Activated T-helper 2 cell treated with anti-CD3 and anti-CD28 coated beads, Interferon-gamma antibody, Interleukin-2, Interleukin-4, amounts not matched to agents 10 μg/mL and 5 μg/mL and 100 μg/mL, durations not matched to agents 14 hours and 24 hours and 36 hours (primary cell): Measurements from ENCODE around the gene MIF4GD. TPM values are rescaled to one million over a fixed set of nuclear protein-coding genes. Genes with fewer than 3 reads are reported as not detected.
A peak's percentile ranks its signal among the peaks of the same experiment; 100 is the strongest.
"Not testable (repeated sequence)": the region's sequence is repeated elsewhere in the genome, so short reads cannot be mapped to it uniquely, and the experiment has no call there.

Experiments
- DNase-seq: peaks from one replicate; pipeline ENCODE4 v3.0.0; 2021; ENCODE audit warnings: low spot score
- H3K27ac Mint-ChIP-seq: one replicate; pipeline ENCODE4 v1.8.0; 2021; ENCODE audit warnings: mixed read lengths
- H3K27me3 Mint-ChIP-seq: one replicate; pipeline ENCODE4 v1.8.0; 2021; ENCODE audit warnings: low read depth, mixed read lengths
- H3K36me3 Mint-ChIP-seq: one replicate; pipeline ENCODE4 v1.8.0; 2021; ENCODE audit warnings: low read depth, mixed read lengths
- H3K4me1 Mint-ChIP-seq: one replicate; pipeline ENCODE4 v1.8.0; 2021; ENCODE audit warnings: low read depth, mixed read lengths
- H3K4me3 Mint-ChIP-seq: one replicate; pipeline ENCODE4 v1.8.0; 2021; ENCODE audit warnings: low read depth, mild to moderate bottlenecking, moderate library complexity, mixed read lengths
- H3K9me3 Mint-ChIP-seq: one replicate; pipeline ENCODE4 v1.8.0; 2021; ENCODE audit warnings: mixed read lengths
- intact Hi-C: fragments of 100-400 bp; cut with micrococcal nuclease; formaldehyde crosslinking; loops from one replicate; pipeline ENCODE4 v1.15.1; 2023
- total RNA-seq: library from RNA; stranded (reverse); gene quantifications from 2 replicates; pipeline ENCODE4 v1.2.3, GENCODE V29; 2022

MIF4GD gene
- total RNA-seq, 1 donor from 2014 or later, result 51.5 TPM

GRCh38 chr17:75263055-75263454 is 8.0 kb downstream of the MIF4GD start:
- peaks cover 37% of the 10 kb centered on the region for H3K4me1 Mint-ChIP-seq
- peaks cover 67% of the 10 kb centered on the region for H3K36me3 Mint-ChIP-seq
- H3K9me3 Mint-ChIP-seq, result no peaks in the 10 kb centered on the region
- DNase-seq, result no peak
- intact Hi-C loops, result loop anchor here (5.0 to 10.0 kb wide), 2 partner anchors 81 to 322 kb away; partner anchors contain the start of genes MYO15B and SUMO2
- peak overlapping the region; percentile 100 for H3K27ac Mint-ChIP-seq
- H3K4me3 Mint-ChIP-seq, result peak overlapping the region; percentile 99
- no peaks in the 10 kb centered on the region for H3K27me3 Mint-ChIP-seq

GRCh38 chr17:75262112-75262606 is 8.9 kb downstream of the MIF4GD start:
- Mint-ChIP-seq H3K36me3 (peaks cover 63% of the 10 kb centered on the region), H3K9me3 (no peaks in the 10 kb centered on the region), H3K4me1 (peaks cover 42% of the 10 kb centered on the region), H3K27me3 (no peaks in the 10 kb centered on the region), H3K27ac (peak overlapping the region; percentile 100), H3K4me3 (peak overlapping the region; percentile 99)
- intact Hi-C loops, result loop anchor here (1.0 to 10.0 kb wide), 3 partner anchors 8 to 323 kb away; partner anchors contain the start of genes MYO15B and SUMO2
- DNase-seq, result no peak

- H3K4me1 Mint-ChIP-seq, result peaks cover 43% of the 10 kb centered on the region
- H3K9me3 Mint-ChIP-seq, result no peaks in the 10 kb centered on the region
- peaks cover 57% of the 10 kb centered on the region for H3K36me3 Mint-ChIP-seq
- peak within 1 kb of the TSS; percentile 100 for H3K27ac Mint-ChIP-seq
- intact Hi-C loops, result loop anchor here (1.0 to 10.0 kb wide), 4 partner anchors 9 to 323 kb away; partner anchors contain the start of genes MYO15B, SLC25A19 and SUMO2
- H3K4me3 Mint-ChIP-seq, result peak within 1 kb of the TSS; percentile 99
- peak; percentile 93 for DNase-seq
- H3K27me3 Mint-ChIP-seq, result no peaks in the 10 kb centered on the region
These were observed 9.5 kb downstream of the MIF4GD start, which contains the start of the genes GGA3 and MRPS7 for GRCh38 chr17:75261336-75262111. TSS of gene GGA3 (minus strand) at chr17:75261606. CDS start at chr17:75261587, 19 bp downstream. TSS of gene MRPS7 (plus strand) at chr17:75261879. CDS start at chr17:75261901, 22 bp downstream.

GRCh38 chr17:75260641-75261335 is 10.2 kb downstream of the MIF4GD start:
- Mint-ChIP-seq H3K4me3 (peak overlapping the region; percentile 99), H3K27me3 (no peaks in the 10 kb centered on the region), H3K9me3 (no peaks in the 10 kb centered on the region), H3K36me3 (peaks cover 50% of the 10 kb centered on the region), H3K27ac (peak overlapping the region; percentile 100), H3K4me1 (peaks cover 50% of the 10 kb centered on the region)
- DNase-seq, result no peak
- intact Hi-C loops, result loop anchor here (1.0 to 10.0 kb wide), 4 partner anchors 10 to 324 kb away; partner anchors contain the start of genes MYO15B, SLC25A19 and SUMO2

GRCh38 chr17:75257228-75257627 is 13.8 kb downstream of the MIF4GD start:
- not testable (repeated sequence) for H3K4me3 Mint-ChIP-seq, H3K27me3 Mint-ChIP-seq, H3K9me3 Mint-ChIP-seq, DNase-seq, H3K27ac Mint-ChIP-seq
- intact Hi-C loops, result loop anchor here (10.0 kb wide), 1 partner anchor 52 kb away; the partner anchor contains the start of gene NUP85
- peaks cover 21% of the 10 kb centered on the region for H3K36me3 Mint-ChIP-seq
- H3K4me1 Mint-ChIP-seq, result peaks cover 62% of the 10 kb centered on the region

- H3K27me3 Mint-ChIP-seq, DNase-seq, H3K9me3 Mint-ChIP-seq, H3K4me3 Mint-ChIP-seq: not testable (repeated sequence)
- intact Hi-C loops, result loop anchor here (10.0 kb wide), 1 partner anchor 51 kb away; the partner anchor contains the start of gene NUP85
- peak overlapping the region; percentile 29 for H3K27ac Mint-ChIP-seq
- peaks cover 70% of the 10 kb centered on the region for H3K4me1 Mint-ChIP-seq
- H3K36me3 Mint-ChIP-seq, result peaks cover 13% of the 10 kb centered on the region
These were observed 14.9 kb downstream of the MIF4GD start for GRCh38 chr17:75255954-75256698.

GRCh38 chr17:75252039-75252816 is 18.8 kb downstream of the MIF4GD start:
- no peak for DNase-seq
- Mint-ChIP-seq H3K4me1 (peaks cover 63% of the 10 kb centered on the region), H3K36me3 (peaks cover 18% of the 10 kb centered on the region), H3K9me3 (no peaks in the 10 kb centered on the region), H3K27ac (peak overlapping the region; percentile 75), H3K27me3 (no peaks in the 10 kb centered on the region), H3K4me3 (no peak overlapping the region)
- intact Hi-C loops, result loop anchor here (10.0 kb wide), 1 partner anchor 47 kb away; the partner anchor contains the start of gene NUP85

GRCh38 chr17:75250009-75250471 is 21.0 kb downstream of the MIF4GD start:
- DNase-seq, result peak; percentile 64
- H3K4me1 Mint-ChIP-seq, result peaks cover 53% of the 10 kb centered on the region
- H3K9me3 Mint-ChIP-seq, result no peaks in the 10 kb centered on the region
- H3K36me3 Mint-ChIP-seq, result peaks cover 33% of the 10 kb centered on the region
- intact Hi-C loops, result loop anchor here (1.0 to 10.0 kb wide), 2 partner anchors 10 to 45 kb away; partner anchors contain the start of gene NUP85
- no peaks in the 10 kb centered on the region for H3K27me3 Mint-ChIP-seq
- peak overlapping the region; percentile 95 for H3K27ac Mint-ChIP-seq
- H3K4me3 Mint-ChIP-seq, result peak overlapping the region; percentile 72

GRCh38 chr17:75249564-75249963 is 21.5 kb downstream of the MIF4GD start:
- Mint-ChIP-seq H3K9me3 (no peaks in the 10 kb centered on the region), H3K36me3 (peaks cover 34% of the 10 kb centered on the region), H3K4me3 (peak overlapping the region; percentile 72), H3K4me1 (peaks cover 57% of the 10 kb centered on the region), H3K27ac (peak overlapping the region; percentile 95), H3K27me3 (no peaks in the 10 kb centered on the region)
- intact Hi-C loops, result no loop called here
- no peak for DNase-seq

- intact Hi-C loops, result no loop called here
- no peaks in the 10 kb centered on the region for H3K27me3 Mint-ChIP-seq
- H3K27ac Mint-ChIP-seq, result no peak overlapping the region
- H3K36me3 Mint-ChIP-seq, result peaks cover 60% of the 10 kb centered on the region
- no peaks in the 10 kb centered on the region for H3K9me3 Mint-ChIP-seq
- H3K4me3 Mint-ChIP-seq, result no peak overlapping the region
- peaks cover 47% of the 10 kb centered on the region for H3K4me1 Mint-ChIP-seq
- no peak for DNase-seq
These were observed 24.6 kb downstream of the MIF4GD start for GRCh38 chr17:75246404-75246803.

GRCh38 chr17:75245011-75245410 is 26.0 kb downstream of the MIF4GD start:
- no peak overlapping the region for H3K27ac Mint-ChIP-seq
- peaks cover 40% of the 10 kb centered on the region for H3K4me1 Mint-ChIP-seq
- no peak overlapping the region for H3K4me3 Mint-ChIP-seq
- H3K9me3 Mint-ChIP-seq, result no peaks in the 10 kb centered on the region
- intact Hi-C loops, result no loop called here
- peaks cover 68% of the 10 kb centered on the region for H3K36me3 Mint-ChIP-seq
- H3K27me3 Mint-ChIP-seq, result no peaks in the 10 kb centered on the region
- no peak for DNase-seq
